Effector memory CD8-positive, alpha-beta T cell (primary cell): ENCODE measurements around the gene DBI.

Experiments
- ATAC-seq: fragments of 150-1000 bp; cut with Tn5 transposase; replicated peaks from 2 replicates; pipeline ENCODE4 v1.10.0; 2021; ENCODE audit warnings: mild to moderate bottlenecking, moderate library complexity
- DNase-seq, 3 experiments: peaks; one replicate each; pipeline ENCODE4 v3.0.0; 2021
- H3K27ac Mint-ChIP-seq, 2 donors: one replicate each; pipeline ENCODE4 v1.8.0; 2022; ENCODE audit warnings: mild to moderate bottlenecking in 2 of 2, mixed read lengths in 2 of 2, moderate library complexity in 2 of 2
- H3K27me3 Mint-ChIP-seq, 2 donors: one replicate each; pipeline ENCODE4 v1.8.0; 2022; ENCODE audit warnings: mixed read lengths in 2 of 2
- H3K36me3 Mint-ChIP-seq: one replicate; pipeline ENCODE4 v1.8.0; 2022; ENCODE audit warnings: mild to moderate bottlenecking, moderate library complexity, mixed read lengths; ENCODE audit not compliant: insufficient read depth
- H3K4me1 Mint-ChIP-seq, 2 donors: one replicate each; pipeline ENCODE4 v1.8.0; 2022; ENCODE audit warnings: low read depth in 2 of 2, mixed read lengths in 2 of 2
- H3K4me3 Mint-ChIP-seq, 2 donors: one replicate each; pipeline ENCODE4 v1.8.0; 2022; ENCODE audit warnings: mild to moderate bottlenecking in 2 of 2, mixed read lengths in 2 of 2, moderate library complexity in 2 of 2
- H3K9me3 Mint-ChIP-seq, 2 donors: one replicate each; pipeline ENCODE4 v1.8.0; 2022; ENCODE audit warnings: mixed read lengths in 2 of 2

The DBI gene

GRCh38 chr2:119339562-119339923, 27.2 kb upstream of the DBI start:
- no peaks in the 10 kb centered on the region for H3K9me3 Mint-ChIP-seq
- DNase-seq (no peak), ATAC-seq (no peak)
- H3K27ac Mint-ChIP-seq: peak overlapping the region in 1 of 2 donors; percentile 82
- peak overlapping the region; percentile 7 to 21 for H3K4me3 Mint-ChIP-seq
- H3K27me3 Mint-ChIP-seq: no peaks in the 10 kb centered on the region
- peaks cover 16 to 19% of the 10 kb centered on the region in 2 donors for H3K4me1 Mint-ChIP-seq
- H3K36me3 Mint-ChIP-seq: peaks cover 5% of the 10 kb centered on the region

GRCh38 chr2:119341684-119342083, 25.1 kb upstream of the DBI start:
- H3K27me3 Mint-ChIP-seq: no peaks in the 10 kb centered on the region
- no peak overlapping the region for H3K4me3 Mint-ChIP-seq
- ATAC-seq: no peak
- H3K36me3 Mint-ChIP-seq: peaks cover 5% of the 10 kb centered on the region
- H3K27ac Mint-ChIP-seq: no peak overlapping the region
- DNase-seq: no peak
- peaks cover 16 to 19% of the 10 kb centered on the region in 2 donors for H3K4me1 Mint-ChIP-seq
- H3K9me3 Mint-ChIP-seq: no peaks in the 10 kb centered on the region

- H3K36me3 Mint-ChIP-seq: peaks cover 3% of the 10 kb centered on the region
- DNase-seq (no peak), ATAC-seq (no peak)
- H3K27ac Mint-ChIP-seq: no peak overlapping the region
- H3K9me3 Mint-ChIP-seq: no peaks in the 10 kb centered on the region
- no peak overlapping the region for H3K4me3 Mint-ChIP-seq
- H3K4me1 Mint-ChIP-seq: no peaks in the 10 kb centered on the region
- H3K27me3 Mint-ChIP-seq: no peaks in the 10 kb centered on the region
Measured at GRCh38 chr2:119349289-119349688, 17.5 kb upstream of the DBI start.

GRCh38 chr2:119350311-119350998, 16.3 kb upstream of the DBI start:
- H3K27me3 Mint-ChIP-seq: no peaks in the 10 kb centered on the region
- no peak for ATAC-seq
- H3K36me3 Mint-ChIP-seq: peaks cover 3% of the 10 kb centered on the region
- H3K9me3 Mint-ChIP-seq: no peaks in the 10 kb centered on the region
- H3K27ac Mint-ChIP-seq: no peak overlapping the region
- H3K4me3 Mint-ChIP-seq: no peak overlapping the region
- H3K4me1 Mint-ChIP-seq: no peaks in the 10 kb centered on the region
- DNase-seq: no peak

GRCh38 chr2:119352357-119352756, 14.4 kb upstream of the DBI start:
- Mint-ChIP-seq H3K4me1 (peaks cover 4 to 9% of the 10 kb centered on the region in 2 donors), H3K9me3 (no peaks in the 10 kb centered on the region), H3K27ac (no peak overlapping the region), H3K27me3 (no peaks in the 10 kb centered on the region), H3K36me3 (peaks cover 3% of the 10 kb centered on the region), H3K4me3 (no peak overlapping the region)
- no peak for ATAC-seq
- no peak for DNase-seq

- no peaks in the 10 kb centered on the region for H3K27me3 Mint-ChIP-seq
- DNase-seq (no peak), ATAC-seq (no peak)
- no peak overlapping the region for H3K27ac Mint-ChIP-seq
- no peaks in the 10 kb centered on the region for H3K9me3 Mint-ChIP-seq
- H3K36me3 Mint-ChIP-seq: peaks cover 3% of the 10 kb centered on the region
- H3K4me3 Mint-ChIP-seq: no peak overlapping the region
- H3K4me1 Mint-ChIP-seq: peaks cover 5 to 9% of the 10 kb centered on the region in 2 donors
Measured at GRCh38 chr2:119354860-119355259, 11.9 kb upstream of the DBI start.

GRCh38 chr2:119359774-119360173, 7.0 kb upstream of the DBI start:
- H3K27ac Mint-ChIP-seq: no peak overlapping the region
- ATAC-seq (no peak), DNase-seq (no peak)
- no peak overlapping the region for H3K4me3 Mint-ChIP-seq
- H3K27me3 Mint-ChIP-seq: no peaks in the 10 kb centered on the region
- H3K9me3 Mint-ChIP-seq: no peaks in the 10 kb centered on the region
- H3K4me1 Mint-ChIP-seq: peaks cover 9 to 32% of the 10 kb centered on the region in 2 donors
- no peaks in the 10 kb centered on the region for H3K36me3 Mint-ChIP-seq

- no peak for ATAC-seq
- no peak for DNase-seq
- H3K9me3 Mint-ChIP-seq: no peaks in the 10 kb centered on the region
- no peaks in the 10 kb centered on the region for H3K27me3 Mint-ChIP-seq
- no peak overlapping the region for H3K27ac Mint-ChIP-seq
- H3K4me3 Mint-ChIP-seq: no peak overlapping the region
- peaks cover 15 to 38% of the 10 kb centered on the region in 2 donors for H3K4me1 Mint-ChIP-seq
- H3K36me3 Mint-ChIP-seq: no peaks in the 10 kb centered on the region
Measured at GRCh38 chr2:119360423-119360966, 6.3 kb upstream of the DBI start.

- no peak for DNase-seq
- Mint-ChIP-seq H3K27ac (peak overlapping the region in 1 of 2 donors; percentile 94), H3K27me3 (no peaks in the 10 kb centered on the region), H3K9me3 (no peaks in the 10 kb centered on the region), H3K4me3 (peak overlapping the region; percentile 97 to 100), H3K36me3 (peaks cover 33% of the 10 kb centered on the region), H3K4me1 (peaks cover 38 to 55% of the 10 kb centered on the region in 2 donors)
- no peak for ATAC-seq
Measured at GRCh38 chr2:119364798-119365197, 2.0 kb upstream of the DBI start.

GRCh38 chr2:119365436-119365835, 1.3 kb upstream of the DBI start:
- Mint-ChIP-seq H3K27ac (peak overlapping the region; percentile 94 to 100), H3K4me3 (peak overlapping the region; percentile 97 to 100), H3K36me3 (peaks cover 37% of the 10 kb centered on the region), H3K27me3 (no peaks in the 10 kb centered on the region), H3K4me1 (peaks cover 40 to 59% of the 10 kb centered on the region in 2 donors), H3K9me3 (no peaks in the 10 kb centered on the region)
- no peak for ATAC-seq
- no peak for DNase-seq

GRCh38 chr2:119366161-119366648, 572 bp upstream of the DBI start:
- DNase-seq: peak in 1 of 3 experiments; percentile 11
- Mint-ChIP-seq H3K36me3 (peaks cover 42% of the 10 kb centered on the region), H3K9me3 (no peaks in the 10 kb centered on the region), H3K4me3 (peak overlapping the region; percentile 97 to 100), H3K4me1 (peaks cover 40 to 59% of the 10 kb centered on the region in 2 donors), H3K27me3 (no peaks in the 10 kb centered on the region), H3K27ac (peak overlapping the region; percentile 94 to 100)
- ATAC-seq: peak; percentile 8

- Mint-ChIP-seq H3K4me1 (peaks cover 39 to 57% of the 10 kb centered on the region in 2 donors), H3K27ac (peak overlapping the region; percentile 94 to 100), H3K27me3 (no peaks in the 10 kb centered on the region), H3K36me3 (peaks cover 54% of the 10 kb centered on the region), H3K9me3 (no peaks in the 10 kb centered on the region), H3K4me3 (peak overlapping the region; percentile 97 to 100)
- DNase-seq: peak; percentile 24 to 29 (median 28)
- peak; percentile 27 for ATAC-seq
Measured at GRCh38 chr2:119367472-119368099, 809 bp downstream of the DBI start.

GRCh38 chr2:119369845-119370244, 3.1 kb downstream of the DBI start:
- ATAC-seq (no peak), DNase-seq (no peak)
- H3K27me3 Mint-ChIP-seq: no peaks in the 10 kb centered on the region
- H3K27ac Mint-ChIP-seq: no peak overlapping the region
- H3K4me3 Mint-ChIP-seq: no peak overlapping the region
- H3K9me3 Mint-ChIP-seq: peaks cover 0 to 3% of the 10 kb centered on the region in 2 donors
- H3K36me3 Mint-ChIP-seq: peaks cover 62% of the 10 kb centered on the region
- peaks cover 36% of the 10 kb centered on the region in 2 donors for H3K4me1 Mint-ChIP-seq

GRCh38 chr2:119371111-119371510, 4.3 kb downstream of the DBI start:
- Mint-ChIP-seq H3K9me3 (peaks cover 0 to 3% of the 10 kb centered on the region in 2 donors), H3K27ac (no peak overlapping the region), H3K4me3 (no peak overlapping the region), H3K4me1 (peaks cover 23 to 24% of the 10 kb centered on the region in 2 donors), H3K27me3 (no peaks in the 10 kb centered on the region), H3K36me3 (peaks cover 65% of the 10 kb centered on the region)
- no peak for ATAC-seq
- no peak for DNase-seq
